ENCODE results near the gene ERICH4.
"Not testable (repeated sequence)": the region's sequence is repeated elsewhere in the genome, so short reads cannot be mapped to it uniquely, and the experiment has no call there.

ERICH4 gene

GRCh38 chr19:41415154-41415571, 27.8 kb upstream of the ERICH4 start:
- DNase-seq, result no peak

DNA sequence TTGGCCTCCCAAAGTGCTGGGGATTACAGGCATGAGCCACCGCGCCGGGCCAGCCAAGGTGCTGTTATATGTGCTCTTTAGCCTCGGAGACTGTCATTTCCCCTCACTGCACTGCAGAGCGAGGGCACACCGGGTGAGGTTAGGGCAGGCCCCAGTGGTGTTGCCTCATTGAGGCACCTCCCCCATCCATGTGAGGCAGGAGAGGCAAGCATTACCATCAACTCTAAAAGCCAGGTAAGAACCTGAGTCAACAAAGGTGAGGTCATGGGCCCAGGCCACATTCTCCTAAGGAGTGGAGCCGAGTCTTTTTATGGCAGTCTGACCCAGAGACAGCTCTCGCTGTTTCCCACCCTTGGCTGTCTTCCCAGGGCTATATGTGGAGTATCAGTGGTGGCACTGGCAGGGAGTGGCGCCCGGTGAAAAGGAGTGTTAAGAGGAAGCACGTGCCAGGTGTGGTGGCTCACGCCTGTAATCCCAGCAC, 26.7 kb upstream of the ERICH4 start:
- no peak for DNase-seq

DNA sequence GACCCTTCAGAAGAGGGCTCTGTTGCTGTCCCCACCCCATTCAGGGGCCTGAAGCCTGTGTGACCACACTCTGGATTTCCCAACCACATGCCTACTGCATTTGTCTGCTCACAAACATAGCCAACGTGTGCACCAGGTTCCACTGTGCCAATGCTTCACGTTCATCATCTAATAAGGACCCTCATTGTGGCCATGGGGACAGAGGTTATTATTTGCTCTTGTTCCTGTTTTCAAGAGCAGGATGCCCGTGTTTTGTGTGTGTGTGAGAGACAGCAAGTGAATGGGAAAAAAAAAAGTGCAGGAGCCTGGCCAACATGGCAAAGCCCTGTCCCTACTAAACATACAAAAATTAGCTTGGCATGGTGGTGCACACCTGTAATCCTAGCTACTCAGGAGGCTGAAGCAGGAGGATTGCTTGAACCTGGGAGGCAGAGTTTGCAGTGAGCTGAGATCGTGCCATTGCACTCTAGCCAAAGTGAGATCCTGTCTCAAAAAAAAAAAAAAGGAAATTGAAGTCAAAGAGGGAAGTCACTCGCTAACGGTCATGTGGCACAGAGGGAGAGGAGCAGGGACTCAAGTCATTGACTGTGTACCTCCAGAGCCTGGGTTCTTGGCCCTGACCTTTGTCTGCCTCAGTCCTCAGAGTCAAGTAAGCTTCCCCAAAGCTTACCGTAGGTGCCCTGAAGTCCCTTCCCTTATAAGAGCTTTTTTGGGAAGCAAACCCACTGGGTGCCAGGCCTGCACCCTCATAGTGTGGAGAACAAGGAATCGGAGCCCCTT, 22.7 kb upstream of the ERICH4 start:
- DNase-seq, result no peak

GRCh38 chr19:41421314-41421713, 21.6 kb upstream of the ERICH4 start:
- no peak for DNase-seq

GRCh38 chr19:41421973-41422372, 21.0 kb upstream of the ERICH4 start:
- DNase-seq, result no peak

GRCh38 chr19:41422456-41422855, 20.5 kb upstream of the ERICH4 start:
- DNase-seq, result no peak

DNA sequence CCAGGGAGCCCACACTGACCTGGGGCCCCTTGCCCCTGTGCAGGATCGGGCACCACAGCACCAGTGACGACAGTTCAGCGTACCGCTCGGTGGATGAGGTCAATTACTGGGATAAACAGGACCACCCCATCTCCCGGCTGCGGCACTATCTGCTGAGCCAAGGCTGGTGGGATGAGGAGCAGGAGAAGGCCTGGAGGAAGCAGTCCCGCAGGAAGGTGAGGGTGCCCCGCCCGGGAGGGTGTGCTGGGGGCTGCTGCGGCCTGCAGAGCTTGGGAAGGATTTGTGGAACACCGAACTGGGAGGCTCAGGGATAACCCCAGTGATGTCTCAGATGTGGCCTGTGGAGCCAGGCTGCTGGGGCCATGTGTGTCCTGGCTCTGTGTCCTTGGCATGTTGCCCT, 20.0 kb upstream of the ERICH4 start:
- no peak for DNase-seq

DNA sequence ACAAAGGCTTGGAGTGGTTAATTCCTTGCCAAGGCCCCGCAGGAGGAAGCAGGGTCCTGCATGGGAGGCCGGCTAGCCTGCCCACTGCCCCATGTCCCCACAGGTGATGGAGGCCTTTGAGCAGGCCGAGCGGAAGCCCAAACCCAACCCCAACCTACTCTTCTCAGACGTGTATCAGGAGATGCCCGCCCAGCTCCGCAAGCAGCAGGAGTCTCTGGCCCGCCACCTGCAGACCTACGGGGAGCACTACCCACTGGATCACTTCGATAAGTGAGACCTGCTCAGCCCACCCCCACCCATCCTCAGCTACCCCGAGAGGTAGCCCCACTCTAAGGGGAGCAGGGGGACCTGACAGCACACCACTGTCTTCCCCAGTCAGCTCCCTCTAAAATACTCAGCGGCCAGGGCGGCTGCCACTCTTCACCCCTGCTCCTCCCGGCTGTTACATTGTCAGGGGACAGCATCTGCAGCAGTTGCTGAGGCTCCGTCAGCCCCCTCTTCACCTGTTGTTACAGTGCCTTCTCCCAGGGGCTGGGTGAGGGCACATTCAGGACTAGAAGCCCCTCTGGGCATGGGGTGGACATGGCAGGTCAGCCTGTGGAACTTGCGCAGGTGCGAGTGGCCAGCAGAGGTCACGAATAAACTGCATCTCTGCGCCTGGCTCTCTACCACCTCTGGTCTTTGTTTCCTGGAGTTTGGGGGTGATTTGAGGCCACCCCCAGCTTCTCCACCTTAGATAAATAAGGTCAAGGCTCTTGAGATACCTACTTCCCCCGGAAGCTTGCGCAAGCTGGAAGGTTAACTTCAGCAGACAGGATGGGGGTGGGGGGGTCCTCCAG, 18.4 kb upstream of the ERICH4 start:
- DNase-seq, result no peak

GRCh38 chr19:41425174-41426115, 17.5 kb upstream of the ERICH4 start:
- no peak for DNase-seq

DNA sequence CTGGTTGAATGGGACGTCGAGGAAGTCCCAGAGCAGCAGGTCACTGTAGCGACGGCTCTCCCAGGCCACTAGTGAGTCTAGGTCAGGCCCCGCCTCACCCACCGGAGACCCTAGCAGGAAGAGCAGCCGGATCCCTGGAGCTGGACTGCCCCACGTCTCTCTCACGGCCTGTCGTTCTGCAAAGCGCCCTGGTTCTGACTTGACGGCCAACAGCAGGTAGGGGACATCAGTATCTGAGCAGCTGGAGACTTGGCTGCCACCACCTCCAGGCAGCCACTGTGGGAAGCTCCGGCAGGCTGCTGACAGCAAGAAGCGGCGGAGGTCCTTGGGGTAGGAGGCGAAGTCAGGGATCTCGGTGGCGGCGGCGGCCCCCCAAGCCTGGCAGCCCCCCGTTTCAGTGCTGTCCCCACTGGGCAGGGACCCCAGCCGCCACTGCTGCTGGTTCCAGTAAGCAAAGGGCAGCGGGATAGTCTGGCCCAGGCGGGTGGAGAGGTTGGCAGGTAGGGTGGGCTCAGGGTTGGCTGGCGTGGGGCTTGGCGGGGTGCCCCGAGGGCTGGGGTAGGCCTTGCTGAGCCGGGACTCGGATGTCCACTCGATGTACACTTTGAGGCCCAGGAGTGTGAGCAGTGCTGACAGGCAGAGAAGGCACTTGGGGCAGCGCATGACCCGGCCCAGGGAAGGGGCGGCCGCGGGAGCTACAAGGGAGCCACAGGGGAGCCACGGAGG, 16.7 kb upstream of the ERICH4 start:
- no peak for DNase-seq

- DNase-seq, result peak; percentile 30 to 31
Measured at GRCh38 chr19:41426952-41427646, 15.9 kb upstream of the ERICH4 start, which contains the start of gene B3GNT8. Gene B3GNT8 (minus strand): TSS chr19:41427374. CDS start chr19:41426778, 596 bp downstream.

- DNase-seq, result peak in 1 of 2 donors; percentile 21
Measured at GRCh38 chr19:41427647-41428480, 15.1 kb upstream of the ERICH4 start.

DNA sequence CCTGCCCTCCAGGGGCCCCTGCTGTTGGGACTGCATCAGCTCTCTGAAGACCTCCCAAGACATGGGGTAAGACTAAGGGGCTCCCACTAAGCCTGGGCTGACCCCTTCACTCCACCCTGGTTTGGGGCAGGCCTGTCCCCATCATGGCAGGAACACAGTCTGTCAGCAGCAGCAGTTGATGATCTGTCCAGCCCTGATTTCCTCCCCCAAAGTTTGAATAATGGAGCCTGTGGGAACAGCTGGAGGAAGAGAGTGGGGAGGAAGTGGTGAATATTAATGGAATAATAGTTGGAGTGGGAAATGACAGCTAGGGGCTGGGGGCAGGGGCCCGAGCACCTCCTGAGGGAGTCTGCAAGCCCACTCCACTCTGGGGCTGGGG, 14.5 kb upstream of the ERICH4 start:
- DNase-seq, result no peak

GRCh38 chr19:41430922-41431321, 12.0 kb upstream of the ERICH4 start:
- no peak for DNase-seq

DNA sequence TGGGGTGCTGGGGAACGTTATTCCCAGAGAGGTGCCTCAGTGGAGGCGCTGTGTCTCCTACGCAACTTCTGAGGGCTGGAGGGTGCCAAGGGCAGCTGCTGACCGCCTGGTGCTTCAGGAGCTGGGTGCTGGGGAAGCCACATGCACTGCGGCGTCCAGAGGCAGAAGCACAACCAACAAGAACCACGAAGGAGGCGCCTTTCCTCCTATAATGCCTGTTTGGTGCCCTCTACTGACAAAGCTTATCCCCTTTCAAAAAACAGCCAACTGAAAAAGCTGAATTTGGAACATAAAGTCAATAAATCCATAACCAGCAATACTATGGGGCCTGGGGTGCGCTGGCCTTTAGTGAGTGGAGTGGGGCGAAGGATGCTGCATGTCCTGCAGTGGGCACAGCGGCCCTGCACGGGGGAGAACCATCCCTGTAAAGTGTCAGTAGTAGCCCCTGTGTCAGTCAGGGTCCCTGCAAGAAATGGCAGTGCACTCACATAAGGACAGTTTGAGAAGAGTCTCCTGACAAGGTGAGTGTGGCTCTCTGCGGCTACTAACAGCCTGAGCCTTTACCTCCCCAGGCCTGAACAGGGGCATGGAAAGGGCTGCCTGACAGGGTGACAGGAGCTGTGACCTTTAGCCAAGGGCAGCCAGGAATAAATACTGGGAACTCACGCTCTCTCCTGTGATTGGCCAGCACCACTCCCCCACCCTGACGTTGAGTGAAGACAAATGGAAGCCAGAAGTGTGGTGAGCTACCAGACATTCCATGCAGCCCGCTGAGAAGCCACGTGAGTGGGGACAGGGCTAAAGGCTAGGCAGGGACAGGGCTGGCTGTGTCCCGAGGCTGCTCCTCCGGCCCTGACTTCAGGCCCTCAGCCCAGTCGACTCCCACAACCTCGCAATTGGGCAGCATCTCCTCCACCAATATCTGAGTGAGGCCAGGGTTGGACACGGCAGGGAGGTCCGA, 11.2 kb upstream of the ERICH4 start:
- DNase-seq, result no peak

DNA sequence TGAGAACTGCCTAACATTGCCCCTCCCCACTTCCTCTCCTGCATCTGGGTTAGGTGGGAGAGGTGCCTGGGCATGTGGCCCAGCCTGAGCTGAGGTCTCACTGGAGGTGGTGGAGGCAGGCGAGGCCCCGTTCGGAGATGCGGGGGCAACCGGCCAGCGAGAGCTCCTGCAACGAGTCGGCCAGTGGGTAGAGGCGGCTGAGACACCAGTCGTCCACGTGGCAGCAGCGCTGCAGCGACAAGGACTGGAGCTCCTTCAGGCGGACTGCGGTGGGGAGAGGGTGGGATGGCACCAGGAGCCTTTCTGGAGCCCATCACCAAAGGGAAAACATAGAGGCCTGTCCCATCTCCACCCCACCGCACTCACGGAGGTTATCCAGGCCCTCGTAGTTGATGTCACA, 9.8 kb upstream of the ERICH4 start:
- DNase-seq, result no peak

GRCh38 chr19:41434450-41434849, 8.5 kb upstream of the ERICH4 start:
- DNase-seq, result no peak

- DNase-seq, result not testable (repeated sequence)
Measured at GRCh38 chr19:41435376-41435775, 7.6 kb upstream of the ERICH4 start.

All from activated CD4-positive, alpha-beta T cell treated with anti-CD3 and anti-CD28 coated beads for 4 hours (primary cell).